ENCODE results near the gene SOX9.

GRCh38 chr17:72162569-72162968 is 41.7 kb downstream of the SOX9 start:
- no peak for TF ChIP-seq CTCF (IDR thresholded peaks at IDR 0.05)
- no peak for TF ChIP-seq EP300 (IDR thresholded peaks at IDR 0.05)
- no peak for TF ChIP-seq POLR2A (IDR thresholded peaks at IDR 0.05)
